Endothelial cell of umbilical vein (primary cell): ENCODE measurements around the gene C13orf46. TPM values are rescaled to one million over a fixed set of nuclear protein-coding genes. Genes with fewer than 3 reads are reported as not detected.
A peak's percentile ranks its signal among the peaks of the same experiment; 100 is the strongest.

ENCODE experiments used
- BruUV-seq: library from RNA; stranded (reverse); fragments of 400-500 nt; replicated peaks from 2 replicates; lab custom pipeline; 2021; lab: Mats Ljungman, UMichigan
- CTCF ChIA-PET: fragments of 300-600, 350-600 bp; sonication (Branson Sonifier 250); formaldehyde crosslinking; loops from one replicate; lab custom pipeline; 2021; ENCODE audit warnings: antibody characterized with exemption, inconsistent platforms; lab: Charles Lee
- POLR2A ChIA-PET: fragments of 300-600, 350-600 bp; sonication (Branson Sonifier 250); formaldehyde crosslinking; loops from one replicate; lab custom pipeline; 2021; ENCODE audit warnings: antibody characterized with exemption, inconsistent platforms; lab: Charles Lee
- DNase-seq: peaks from one replicate; pipeline ENCODE4 v3.0.0-alpha.2; 2011; ENCODE audit warnings: low read depth, low spot score
- FAIRE-seq: peaks from 2 replicates; lab custom pipeline; 2011; peaks lifted over from hg19 to GRCh38; lab: Jason Lieb, UNC
- H2AFZ ChIP-seq: 2 replicates; pipeline ENCODE4 v1.6.0; 2012; ENCODE audit warnings: low read depth, low read length, control low read depth, inconsistent platforms
- H3K27ac ChIP-seq: 2 replicates; pipeline ENCODE4 v1.5.1; 2011; ENCODE audit warnings: low read depth, mild to moderate bottlenecking, control low read depth, low read length, moderate library complexity; ENCODE audit not compliant: insufficient read depth
- H3K27me3 ChIP-seq, 2 experiments: 2 replicates each; pipeline versions ENCODE4 v1.6.0 to v1.6.1; 2011; ENCODE audit warnings: low read length in 2 of 2, mixed read lengths in 1 of 2; ENCODE audit not compliant: control insufficient read depth in 2 of 2, insufficient read depth in 2 of 2
- H3K36me3 ChIP-seq, 2 experiments: 2 replicates in 1 of 2; 3 replicates in 1 of 2; pipeline ENCODE4 v1.5.1; 2011; ENCODE audit warnings: low read length in 2 of 2, mild to moderate bottlenecking in 1 of 2, moderate library complexity in 1 of 2; ENCODE audit not compliant: control insufficient read depth in 2 of 2, insufficient read depth in 2 of 2; ENCODE audit errors: extremely low read depth in 1 of 2
- H3K4me1 ChIP-seq: 3 replicates; pipeline ENCODE4 v1.5.1; 2011; ENCODE audit warnings: mild to moderate bottlenecking, low read length; ENCODE audit not compliant: control insufficient read depth, insufficient read depth; ENCODE audit errors: extremely low read depth
- H3K4me2 ChIP-seq: 2 replicates; pipeline ENCODE4 v1.6.1; 2011; ENCODE audit warnings: low read length, control low read depth, mixed read lengths; ENCODE audit not compliant: insufficient read depth
- H3K4me3 ChIP-seq, 3 experiments: fragments of 200-600 bp in 1 of 3; sonication (generic), shearing (Covaris generic) in 1 of 3; replicated peaks in 1 of 3; 2 replicates each; pipeline ENCODE4 v1.5.1; 2011 to 2016; ENCODE audit warnings: control low read depth in 3 of 3, low read length in 3 of 3, mild to moderate bottlenecking in 2 of 3, inconsistent platforms in 1 of 3, low read depth in 1 of 3, moderate library complexity in 1 of 3; ENCODE audit not compliant: insufficient read depth in 1 of 3
- H3K79me2 ChIP-seq: 2 replicates; pipeline ENCODE4 v1.6.0; 2012; ENCODE audit warnings: low read length, inconsistent platforms; ENCODE audit not compliant: control insufficient read depth, insufficient read depth
- H3K9ac ChIP-seq: replicated peaks from 2 replicates; pipeline ENCODE3; 2011; ENCODE audit warnings: low read length, control low read depth; ENCODE audit not compliant: insufficient read depth; ENCODE audit errors: extremely low read depth
- H3K9me1 ChIP-seq: replicated peaks from 3 replicates; pipeline ENCODE4 v1.6.0; 2011; ENCODE audit warnings: mild to moderate bottlenecking, low read length; ENCODE audit not compliant: control insufficient read depth, insufficient read depth; ENCODE audit errors: extremely low read depth
- H3K9me3 ChIP-seq: replicated peaks from 2 replicates; pipeline ENCODE4 v1.5.1; 2012; ENCODE audit warnings: low read length, inconsistent platforms; ENCODE audit not compliant: control insufficient read depth, insufficient read depth
- H4K20me1 ChIP-seq: replicated peaks from 2 replicates; pipeline ENCODE3; 2011; ENCODE audit warnings: mild to moderate bottlenecking, low read length; ENCODE audit not compliant: control insufficient read depth, insufficient read depth; ENCODE audit errors: extremely low read depth
- EZH2 ChIP-seq: IDR thresholded peaks from 2 replicates; pipeline ENCODE4 v1.6.1; 2012; ENCODE audit warnings: borderline replicate concordance, low read depth, mild to moderate bottlenecking, moderate library complexity, low read length, inconsistent platforms; ENCODE audit not compliant: severe bottlenecking
- FOS ChIP-seq: IDR thresholded peaks from 2 replicates; pipeline ENCODE4 v1.6.1; 2011; ENCODE audit warnings: mild to moderate bottlenecking, low read length, moderate library complexity, borderline replicate concordance; ENCODE audit not compliant: insufficient read depth
- GATA2 ChIP-seq: IDR thresholded peaks from 2 replicates; pipeline ENCODE4 v1.7.0; 2011; ENCODE audit warnings: low read depth, mild to moderate bottlenecking, moderate library complexity, mixed read lengths, low read length; ENCODE audit not compliant: insufficient read length, insufficient read depth
- JUN ChIP-seq: IDR thresholded peaks from 2 replicates; pipeline ENCODE4 v1.6.1; 2011; ENCODE audit warnings: borderline replicate concordance, low read depth; ENCODE audit not compliant: insufficient read length, insufficient read depth
- MYC ChIP-seq: IDR thresholded peaks from one replicate; pipeline ENCODE4 v1.6.1; 2011; ENCODE audit warnings: mild to moderate bottlenecking, low read depth, low read length
- POLR2A ChIP-seq: IDR thresholded peaks from 2 replicates; pipeline ENCODE4 v1.6.1; 2012; ENCODE audit warnings: low read depth, mild to moderate bottlenecking, control low read depth, low read length
- POLR2AphosphoS5 ChIP-seq: IDR thresholded peaks from 2 replicates; pipeline ENCODE4 v1.6.1; 2012; ENCODE audit warnings: low read depth, mild to moderate bottlenecking, control low read depth, low read length, moderate library complexity; ENCODE audit not compliant: insufficient read depth
- dilution Hi-C: fragments of 300-500 bp; cut with MboI; formaldehyde crosslinking; loops from one replicate; pipeline ENCODE4 v1.15.0; 2019; ENCODE audit warnings: low sequenced_read_pairs; ENCODE audit not compliant: extremely low pct_ligation_motif_present
- intact Hi-C: fragments of 100-400 bp; cut with micrococcal nuclease; formaldehyde crosslinking; loops from one replicate; pipeline ENCODE4 v1.10.0; 2022
- polyA plus RNA-seq, 4 experiments: library from polyadenylated mRNA; depleted of rRNA in 3 of 4; stranded (reverse) in 3 of 4; unstranded in 1 of 4; fragments of >200 nt; gene quantifications; 2 replicates each; pipeline versions ENCODE4 v1.2.1 to v1.2.3, GENCODE V29; 2011 to 2012; ENCODE audit warnings: missing spikeins in 1 of 4
- total RNA-seq: library from RNA; stranded (reverse); gene quantifications from 2 replicates; pipeline ENCODE4 v1.2.3, GENCODE V29; 2021
- TF ChIP-seq, protein P1 (sequence below): IDR thresholded peaks from 2 replicates; pipeline ENCODE4 v1.6.1; 2011; ENCODE audit not compliant: insufficient read depth, insufficient read length
- TF ChIP-seq, protein P2 (sequence below), 2 donors: IDR thresholded peaks; 1 replicate in 1 of 2; 2 replicates in 1 of 2; pipeline ENCODE4 v1.5.1; 2011; ENCODE audit warnings: low read length in 2 of 2, mild to moderate bottlenecking in 2 of 2, moderate library complexity in 2 of 2, control low read depth in 1 of 2, inconsistent platforms in 1 of 2, low read depth in 1 of 2; ENCODE audit not compliant: insufficient read depth in 1 of 2; ENCODE audit errors: extremely low read depth in 1 of 2

The C13orf46 gene
- total and polyA plus RNA-seq, 2 donors (not counting 3 experiments of a cell fraction or from before 2014, with no cell fraction given), result 1.3 to 1.7 TPM

DNA sequence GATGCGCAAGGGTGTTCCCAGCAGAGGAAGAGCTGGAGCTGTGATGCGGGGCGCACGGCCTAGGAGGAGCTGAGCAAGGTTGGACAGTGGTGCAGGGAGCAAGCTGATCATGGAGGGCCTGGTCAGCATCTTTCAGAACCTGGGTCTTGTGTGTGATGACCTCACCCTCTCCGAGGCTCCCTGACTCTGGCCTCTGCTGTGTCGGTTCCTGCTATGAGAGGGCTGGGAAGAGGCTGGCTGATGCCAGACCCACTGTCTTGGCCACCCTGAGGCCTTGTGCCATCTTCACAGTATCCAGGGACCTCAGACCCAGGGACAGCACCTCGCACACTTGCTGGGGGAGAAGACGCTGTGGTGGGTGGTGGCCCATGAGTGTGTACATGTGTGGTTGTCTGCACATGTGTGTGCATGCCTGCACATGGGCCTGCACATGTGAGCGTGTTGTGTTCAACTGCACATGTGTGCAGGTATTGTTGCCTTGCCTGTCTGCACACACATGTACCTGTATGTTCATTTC is 16.5 kb upstream of the C13orf46 start:
- no peak overlapping the region for H2AFZ ChIP-seq
- H3K36me3 ChIP-seq, result peaks cover 10 to 29% of the 10 kb centered on the region in 2 experiments
- DNase-seq, result no peak
- intact Hi-C loops (no loop called here), dilution Hi-C loops (no loop called here)
- H3K79me2 ChIP-seq, result no peaks in the 10 kb centered on the region
- H3K9me1 ChIP-seq, result no peaks in the 10 kb centered on the region
- no peaks in the 10 kb centered on the region for H3K4me1 ChIP-seq
- no peak for FAIRE-seq
- TF ChIP-seq FOS, result no peak
- TF ChIP-seq, protein P1, sequence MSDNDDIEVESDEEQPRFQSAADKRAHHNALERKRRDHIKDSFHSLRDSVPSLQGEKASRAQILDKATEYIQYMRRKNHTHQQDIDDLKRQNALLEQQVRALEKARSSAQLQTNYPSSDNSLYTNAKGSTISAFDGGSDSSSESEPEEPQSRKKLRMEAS, result peak; percentile 58
- no peaks in the 10 kb centered on the region for H4K20me1 ChIP-seq
- H3K27ac ChIP-seq, result no peak overlapping the region
- no peaks in the 10 kb centered on the region for H3K9me3 ChIP-seq
- no peak overlapping the region for H3K4me3 ChIP-seq
- H3K4me2 ChIP-seq, result no peak overlapping the region
- BruUV-seq, result no TSS peak
- no peaks in the 10 kb centered on the region for H3K27me3 ChIP-seq
- CTCF ChIA-PET, result no interaction called here
- POLR2A ChIA-PET, result no interaction called here
- H3K9ac ChIP-seq, result no peak overlapping the region

DNA sequence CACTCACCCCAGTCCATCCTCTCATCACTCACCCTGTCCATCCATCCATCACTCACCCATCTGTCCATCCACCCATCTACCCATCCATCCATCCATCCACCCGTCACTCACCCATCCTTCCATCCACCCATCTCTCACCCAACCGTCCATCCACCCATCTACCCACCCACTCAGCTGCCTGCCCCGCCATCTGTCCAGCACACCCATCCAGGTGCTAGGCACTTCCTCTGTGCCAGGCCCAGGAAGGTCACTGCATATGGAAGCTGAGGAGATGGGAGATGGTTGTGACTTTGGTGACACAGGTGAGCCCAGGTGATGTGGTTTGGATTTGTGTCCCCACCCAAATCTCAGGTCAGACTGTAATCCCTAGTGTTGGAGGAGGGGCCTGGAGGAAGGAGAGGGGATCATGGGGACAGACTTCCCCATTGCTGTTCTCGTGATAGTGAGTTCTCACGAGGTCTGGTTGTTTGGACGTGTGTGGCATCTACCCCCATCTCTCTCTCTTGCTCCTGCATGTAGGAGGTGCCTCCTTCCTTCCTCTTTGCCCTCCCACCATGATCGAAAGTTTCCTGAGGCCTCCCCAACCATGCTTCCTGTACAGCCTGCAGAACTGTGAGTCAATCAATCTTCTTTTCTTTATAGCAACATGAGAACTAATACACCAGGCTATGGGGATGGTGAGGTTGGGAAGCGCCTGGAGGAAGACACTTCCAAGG is 15.9 kb upstream of the C13orf46 start:
- Histone ChIP-seq H3K9me1 (no peaks in the 10 kb centered on the region), H3K9ac (no peak overlapping the region), H3K27ac (no peak overlapping the region), H2AFZ (no peak overlapping the region), H3K4me3 (no peak overlapping the region), H3K27me3 (no peaks in the 10 kb centered on the region), H3K79me2 (no peaks in the 10 kb centered on the region), H3K36me3 (peaks cover 10 to 23% of the 10 kb centered on the region in 2 experiments), H3K4me1 (no peaks in the 10 kb centered on the region), H3K4me2 (no peak overlapping the region), H3K9me3 (no peaks in the 10 kb centered on the region), H4K20me1 (no peaks in the 10 kb centered on the region)
- intact Hi-C loops (no loop called here), dilution Hi-C loops (no loop called here)
- ChIA-PET CTCF (no interaction called here), POLR2A (no interaction called here)
- no peak for FAIRE-seq
- BruUV-seq, result no TSS peak
- no peak for DNase-seq
- no peak for TF ChIP-seq JUN
- TF ChIP-seq GATA2, result no peak
- TF ChIP-seq, protein P1, result no peak
- TF ChIP-seq FOS, result no peak
- TF ChIP-seq POLR2A, result no peak
- TF ChIP-seq, protein P2, sequence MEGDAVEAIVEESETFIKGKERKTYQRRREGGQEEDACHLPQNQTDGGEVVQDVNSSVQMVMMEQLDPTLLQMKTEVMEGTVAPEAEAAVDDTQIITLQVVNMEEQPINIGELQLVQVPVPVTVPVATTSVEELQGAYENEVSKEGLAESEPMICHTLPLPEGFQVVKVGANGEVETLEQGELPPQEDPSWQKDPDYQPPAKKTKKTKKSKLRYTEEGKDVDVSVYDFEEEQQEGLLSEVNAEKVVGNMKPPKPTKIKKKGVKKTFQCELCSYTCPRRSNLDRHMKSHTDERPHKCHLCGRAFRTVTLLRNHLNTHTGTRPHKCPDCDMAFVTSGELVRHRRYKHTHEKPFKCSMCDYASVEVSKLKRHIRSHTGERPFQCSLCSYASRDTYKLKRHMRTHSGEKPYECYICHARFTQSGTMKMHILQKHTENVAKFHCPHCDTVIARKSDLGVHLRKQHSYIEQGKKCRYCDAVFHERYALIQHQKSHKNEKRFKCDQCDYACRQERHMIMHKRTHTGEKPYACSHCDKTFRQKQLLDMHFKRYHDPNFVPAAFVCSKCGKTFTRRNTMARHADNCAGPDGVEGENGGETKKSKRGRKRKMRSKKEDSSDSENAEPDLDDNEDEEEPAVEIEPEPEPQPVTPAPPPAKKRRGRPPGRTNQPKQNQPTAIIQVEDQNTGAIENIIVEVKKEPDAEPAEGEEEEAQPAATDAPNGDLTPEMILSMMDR (IDR thresholded peaks at IDR 0.05; ENCODE audit: extremely low read depth in 1 of 2, insufficient read depth in 1 of 2, low read depth in 1 of 2, low read length in 2 of 2), result no peak
- no peak for TF ChIP-seq EZH2
- no peak for TF ChIP-seq MYC
- TF ChIP-seq POLR2AphosphoS5, result no peak
